Measurements from ENCODE around the gene HPCA.
"Not testable (repeated sequence)": the region's sequence is repeated elsewhere in the genome, so short reads cannot be mapped to it uniquely, and the experiment has no call there.

HPCA gene

GRCh38 chr1:32903991-32904785 lies 17.9 kb downstream of the HPCA start:
- no peak for DNase-seq

DNA sequence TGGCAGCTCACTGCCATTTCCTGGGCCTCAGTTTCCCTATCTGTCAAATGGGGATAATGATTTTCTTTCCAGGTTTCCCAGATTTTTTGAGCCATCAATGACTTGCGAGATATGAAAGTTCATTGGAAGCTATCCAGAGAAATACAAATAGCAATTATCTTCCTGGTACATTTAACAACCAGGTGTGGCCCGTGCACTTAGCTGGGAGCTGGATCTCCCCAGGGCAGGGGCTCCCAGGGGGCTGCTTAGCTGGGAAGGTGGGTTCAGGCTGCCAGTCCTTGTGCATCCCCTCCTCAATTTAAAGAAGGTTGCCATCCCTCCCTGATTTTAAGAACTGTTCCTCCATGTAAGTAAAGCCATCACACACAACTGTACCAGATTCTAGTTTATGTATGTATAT lies 18.5 kb downstream of the HPCA start:
- no peak for DNase-seq

- DNase-seq = not testable (repeated sequence)
These were observed 19.3 kb downstream of the HPCA start for GRCh38 chr1:32905588-32905987.

GRCh38 chr1:32906654-32907053 lies 20.4 kb downstream of the HPCA start:
- DNase-seq = no peak

- no peak for DNase-seq
These were observed 21.1 kb downstream of the HPCA start for GRCh38 chr1:32907435-32907834.

DNA sequence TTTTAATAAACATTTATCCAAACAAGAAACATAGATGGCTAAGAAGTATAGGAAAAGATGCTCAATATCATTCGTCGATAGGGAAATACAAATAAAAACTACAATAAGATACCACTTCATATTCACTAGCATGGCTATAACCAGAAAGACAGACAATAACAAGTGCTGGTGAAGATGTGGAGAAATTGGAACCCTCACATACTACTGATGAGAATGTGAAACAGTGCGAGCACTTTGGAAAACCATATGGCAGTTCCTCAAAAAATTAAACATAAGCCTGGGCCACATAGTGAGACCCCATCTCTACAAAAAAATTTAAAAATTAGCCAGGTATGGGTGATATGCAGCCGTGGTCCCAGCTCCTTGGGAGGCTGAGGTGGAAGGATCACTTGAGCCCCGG lies 24.0 kb downstream of the HPCA start:
- no peak for DNase-seq

DNA sequence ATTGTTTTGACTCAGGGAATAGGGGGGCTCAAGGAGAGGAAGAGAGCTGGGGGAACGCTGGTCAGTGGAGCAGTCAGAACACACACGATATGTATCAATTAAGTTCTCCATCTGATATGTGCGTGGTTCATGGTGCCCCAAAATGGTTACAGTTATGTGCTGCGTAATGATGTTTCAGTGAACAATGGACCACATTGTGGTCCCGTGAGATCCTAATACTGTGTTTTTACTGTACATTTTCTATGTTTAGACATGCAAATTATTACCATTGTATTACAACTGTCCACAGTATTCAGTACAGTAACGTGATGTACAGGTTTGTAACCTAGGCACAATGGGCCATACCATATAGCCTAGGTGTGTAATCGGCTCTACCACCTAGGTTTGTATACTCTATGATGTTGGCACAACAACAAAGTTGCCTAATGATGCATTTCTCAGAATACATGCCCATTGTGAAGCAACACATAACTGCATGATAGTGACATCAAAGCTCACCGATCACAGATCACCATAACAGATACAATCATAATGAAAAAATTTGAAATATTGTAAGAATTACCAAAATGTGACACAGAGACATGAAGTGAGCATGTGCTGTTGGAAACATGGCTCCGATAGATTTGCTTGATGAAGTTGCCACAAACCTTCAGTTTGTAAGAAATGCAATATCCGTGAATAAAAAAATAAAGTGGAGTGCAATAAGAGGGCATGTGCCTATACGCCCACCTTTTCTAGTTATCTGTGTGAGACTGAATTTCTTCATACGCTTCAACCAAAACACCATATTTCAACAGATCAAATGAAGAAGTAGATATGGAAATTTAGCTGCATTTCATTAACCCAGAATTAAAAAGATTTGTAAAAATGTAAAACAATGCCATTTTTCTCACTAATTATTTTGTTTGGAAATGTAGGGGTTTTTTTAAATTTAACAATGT lies 29.7 kb downstream of the HPCA start:
- DNase-seq = no peak

- no peak for DNase-seq
These were observed 31.2 kb downstream of the HPCA start for GRCh38 chr1:32917521-32917920.

DNA sequence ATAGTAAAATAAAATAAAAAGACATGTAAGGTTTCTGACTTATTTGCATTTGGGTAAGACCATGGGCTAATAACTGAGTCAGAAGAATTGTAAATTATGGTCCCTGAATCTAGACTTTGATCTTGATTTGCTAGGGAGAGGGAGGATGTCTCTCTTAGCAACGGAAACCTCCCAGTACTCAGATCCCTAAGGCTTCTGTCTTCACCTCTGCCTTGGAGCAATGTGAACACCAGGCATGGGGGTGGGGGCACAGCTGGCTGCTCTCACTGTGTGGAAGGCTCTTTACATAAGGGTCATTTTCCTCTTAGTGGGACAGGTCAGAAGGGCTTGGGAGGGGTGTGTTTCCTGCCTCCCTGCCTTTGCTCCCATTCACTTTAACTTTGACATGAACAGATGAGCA lies 31.9 kb downstream of the HPCA start:
- no peak for DNase-seq

- DNase-seq = no peak
These were observed 33.8 kb downstream of the HPCA start for GRCh38 chr1:32919811-32920733.

GRCh38 chr1:32920833-32921232 lies 34.5 kb downstream of the HPCA start:
- no peak for DNase-seq

- no peak for DNase-seq
These were observed 38.6 kb downstream of the HPCA start for GRCh38 chr1:32924881-32925344.

DNA sequence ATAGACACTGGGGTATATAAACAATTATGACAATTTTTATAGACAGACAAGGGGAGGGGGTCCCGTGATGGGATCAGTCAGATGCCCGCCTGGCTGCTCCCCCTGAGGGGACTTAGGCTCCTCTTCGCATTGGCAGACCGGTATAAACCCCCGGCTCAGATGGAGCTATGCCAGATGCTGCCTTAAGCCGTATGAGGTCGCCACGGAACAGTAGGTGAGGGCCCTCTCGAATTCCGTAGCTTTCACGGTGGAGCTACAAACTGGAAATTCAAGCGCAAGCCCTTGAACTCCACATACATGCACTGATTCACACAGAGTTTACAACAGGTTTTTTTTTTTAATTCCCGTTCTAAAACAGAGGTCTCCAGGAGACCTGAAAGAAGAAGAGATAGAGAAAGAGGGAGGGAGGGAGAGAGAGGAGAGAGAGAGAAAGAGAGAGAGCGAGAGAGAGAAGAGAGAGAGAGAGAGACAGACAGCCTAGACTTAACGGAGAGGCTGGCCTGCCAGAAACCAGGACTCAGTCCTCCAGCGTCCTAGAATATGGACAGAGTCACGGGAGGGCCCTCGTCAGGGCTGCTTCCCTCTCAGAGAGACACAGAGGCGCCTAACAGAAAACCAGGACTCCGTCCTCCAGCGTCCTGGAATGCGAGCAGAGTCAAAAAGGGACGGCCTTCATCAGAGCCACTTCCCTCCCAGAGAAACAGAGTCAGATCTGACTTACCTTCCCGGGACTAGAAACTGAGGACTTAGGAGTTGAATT lies 39.3 kb downstream of the HPCA start:
- DNase-seq = no peak

DNA sequence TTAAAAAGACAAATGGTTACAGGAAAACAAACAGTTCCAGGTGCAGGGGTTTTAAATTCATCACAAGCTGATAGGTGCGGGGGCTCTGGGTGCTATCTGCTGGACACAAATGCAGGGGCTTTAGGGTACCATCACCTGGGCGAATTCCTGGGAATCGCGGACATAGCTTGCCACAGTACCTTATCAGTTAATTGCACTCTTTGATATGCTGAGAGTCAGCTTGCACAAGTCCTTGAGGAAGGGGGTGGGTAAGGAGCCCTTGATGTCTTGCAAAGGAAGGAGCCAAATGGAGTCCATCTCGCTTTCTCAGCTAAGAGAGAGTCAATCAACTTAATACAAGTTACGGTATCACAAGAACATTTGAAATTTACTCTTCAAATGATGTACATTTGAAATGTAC lies 40.3 kb downstream of the HPCA start:
- no peak for DNase-seq

- no peak for DNase-seq
These were observed 41.1 kb downstream of the HPCA start for GRCh38 chr1:32927441-32927840.

GRCh38 chr1:32928285-32928684 lies 42.0 kb downstream of the HPCA start:
- DNase-seq = no peak

DNA sequence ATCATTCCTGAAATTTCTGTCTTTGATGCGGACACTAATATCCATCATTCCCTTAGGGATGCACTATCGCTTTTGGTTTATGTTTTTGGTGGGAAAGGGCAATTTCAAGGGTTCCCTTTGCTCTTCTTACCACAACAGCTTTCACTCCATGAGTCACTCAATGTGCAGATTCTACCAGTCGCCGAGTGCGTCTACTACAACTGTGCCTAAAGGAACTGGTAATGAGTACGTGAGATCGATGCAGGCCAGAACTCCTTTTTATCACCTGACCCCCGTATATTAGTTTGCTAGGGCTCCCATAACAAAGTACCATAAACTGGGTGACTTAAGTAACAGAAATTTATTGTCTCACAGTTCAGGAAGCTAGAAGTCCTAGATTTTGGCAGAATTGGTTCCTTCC lies 42.4 kb downstream of the HPCA start:
- DNase-seq = no peak

- no peak for DNase-seq
These were observed 43.1 kb downstream of the HPCA start for GRCh38 chr1:32929366-32929765.

GRCh38 chr1:32931760-32932159 lies 45.5 kb downstream of the HPCA start:
- no peak for DNase-seq

GRCh38 chr1:32933742-32934322 lies 47.5 kb downstream of the HPCA start:
- DNase-seq = no peak

DNA sequence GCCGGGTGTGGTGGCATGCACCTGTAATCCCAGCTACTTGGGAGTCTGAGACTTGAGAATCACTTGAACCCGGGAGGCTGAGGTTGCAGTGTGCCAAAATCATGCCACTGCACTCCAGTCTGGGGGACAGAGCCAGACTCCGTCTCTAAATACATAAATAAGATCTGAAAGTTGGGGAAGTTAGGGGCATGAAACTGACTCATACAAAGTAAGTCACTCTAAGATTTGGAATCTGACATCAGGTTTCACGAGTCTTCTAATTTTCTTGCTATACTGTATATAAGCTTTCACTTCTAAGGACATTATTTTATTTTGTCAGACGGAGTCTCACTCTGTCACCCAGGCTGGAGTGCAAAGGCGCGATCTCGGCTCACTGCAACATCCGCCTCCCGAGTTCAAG lies 48.2 kb downstream of the HPCA start:
- no peak for DNase-seq

- no peak for DNase-seq
These were observed 50.8 kb downstream of the HPCA start for GRCh38 chr1:32937061-32937460.
